NCI-H526 (cell line): ENCODE results near the gene RPH3AL.
"Not testable (repeated sequence)": the region's sequence is repeated elsewhere in the genome, so short reads cannot be mapped to it uniquely, and the experiment has no call there.

Source experiments
- DNase-seq, 2 experiments: peaks; one replicate each; lab custom pipeline; 2025; lab: John Stamatoyannopoulos, UW

RPH3AL gene

DNA sequence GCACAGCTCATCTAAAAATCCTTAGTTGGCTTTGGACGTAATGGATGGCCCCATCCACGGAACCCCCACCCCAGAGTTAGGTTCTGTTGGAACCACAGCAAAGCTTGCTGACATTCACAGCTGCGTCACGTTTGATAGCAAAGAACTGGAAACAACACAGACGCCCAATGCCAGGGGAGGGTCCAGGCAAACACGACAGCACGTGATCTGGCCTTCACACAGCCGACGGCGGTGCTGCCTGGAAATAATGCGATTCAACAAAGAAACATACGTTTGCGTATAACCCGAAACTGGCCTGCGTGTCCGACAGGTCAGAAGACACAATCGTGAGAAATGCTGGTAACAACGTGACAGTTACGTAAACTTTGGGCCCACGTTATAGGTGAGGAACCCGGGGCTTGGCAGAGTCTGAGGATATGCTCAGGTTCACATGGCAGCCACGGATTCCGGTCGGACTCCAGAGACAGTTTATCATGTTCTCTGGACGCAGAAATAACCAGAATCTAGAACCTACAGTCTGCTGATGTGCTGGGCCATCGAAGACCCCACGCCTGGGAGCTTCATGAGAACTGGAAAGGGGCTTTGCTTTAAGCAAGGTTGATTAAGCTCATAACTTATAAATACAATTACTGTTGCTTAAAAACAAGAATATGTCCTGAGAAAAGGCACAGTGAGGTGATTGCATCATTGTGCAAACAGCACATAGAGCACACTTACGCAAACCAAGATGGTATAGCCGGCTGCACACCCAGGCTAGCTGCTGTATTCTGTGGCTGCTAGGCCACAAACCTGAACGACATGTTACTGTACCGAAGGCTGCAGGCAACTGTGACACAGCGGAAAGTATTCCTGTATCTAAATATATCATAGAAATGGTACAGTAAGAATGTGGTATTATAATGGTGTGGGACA lies 70.4 kb downstream of the RPH3AL start:
- no peak for DNase-seq

DNA sequence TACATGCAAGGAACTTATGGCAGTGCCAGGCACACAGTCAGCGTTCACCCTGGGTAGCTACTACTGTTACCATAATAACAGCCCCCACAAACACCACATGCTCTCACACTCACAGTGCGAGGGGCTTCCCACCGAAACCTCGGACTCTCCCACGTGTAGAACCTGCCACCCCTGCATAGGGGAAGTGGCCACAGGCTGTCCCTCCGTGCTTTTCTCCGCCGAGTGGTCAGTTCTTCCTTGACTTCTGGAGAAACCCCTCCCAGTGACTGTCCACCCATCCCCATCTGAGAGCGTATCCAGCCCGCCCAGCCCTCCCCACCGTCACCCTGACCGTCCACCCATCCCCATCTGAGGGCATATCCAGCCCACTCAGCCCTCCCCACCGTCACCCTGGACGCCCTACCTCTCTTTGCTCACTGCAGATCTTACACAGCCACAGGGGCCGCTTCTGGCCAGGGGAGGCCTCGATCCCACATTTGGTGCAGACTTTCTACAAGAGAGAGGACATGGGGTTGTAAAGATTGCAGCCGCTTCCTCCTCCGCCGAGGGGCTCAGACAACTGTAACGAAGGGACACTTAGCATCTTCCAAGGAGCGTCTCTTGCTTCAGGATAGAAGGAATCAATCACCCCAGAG lies 71.1 kb downstream of the RPH3AL start:
- DNase-seq: no peak

GRCh38 chr17:280901-281300 lies 71.7 kb downstream of the RPH3AL start:
- no peak for DNase-seq

- DNase-seq: no peak
Measured at GRCh38 chr17:280216-280615, 72.4 kb downstream of the RPH3AL start.

GRCh38 chr17:279776-280175 lies 72.8 kb downstream of the RPH3AL start:
- DNase-seq: no peak

GRCh38 chr17:279331-279730 lies 73.3 kb downstream of the RPH3AL start:
- no peak for DNase-seq

GRCh38 chr17:278676-279059 lies 73.9 kb downstream of the RPH3AL start:
- no peak for DNase-seq

GRCh38 chr17:278055-278675 lies 74.4 kb downstream of the RPH3AL start:
- DNase-seq: no peak

- DNase-seq: no peak
Measured at GRCh38 chr17:274902-275301, 77.7 kb downstream of the RPH3AL start.

GRCh38 chr17:273981-274832 lies 78.4 kb downstream of the RPH3AL start:
- DNase-seq: no peak

DNA sequence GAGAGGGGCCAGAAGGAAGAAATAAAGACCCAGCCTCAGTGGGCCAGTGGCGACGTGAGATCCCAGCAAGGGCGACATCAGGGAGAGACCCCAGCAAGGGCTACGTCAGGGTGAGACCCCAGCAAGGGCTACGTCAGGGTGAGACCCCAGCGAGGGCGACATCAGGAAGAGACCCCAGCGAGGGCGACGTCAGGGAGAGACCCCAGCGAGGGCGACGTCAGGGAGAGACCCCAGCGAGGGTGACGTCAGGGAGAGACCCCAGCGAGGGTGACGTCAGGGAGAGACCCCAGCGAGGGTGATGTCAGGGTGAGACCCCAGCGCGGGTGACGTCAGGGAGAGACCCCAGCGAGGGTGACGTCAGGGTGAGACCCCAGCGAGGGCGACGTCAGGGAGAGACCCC lies 79.8 kb downstream of the RPH3AL start:
- not testable (repeated sequence) for DNase-seq

DNA sequence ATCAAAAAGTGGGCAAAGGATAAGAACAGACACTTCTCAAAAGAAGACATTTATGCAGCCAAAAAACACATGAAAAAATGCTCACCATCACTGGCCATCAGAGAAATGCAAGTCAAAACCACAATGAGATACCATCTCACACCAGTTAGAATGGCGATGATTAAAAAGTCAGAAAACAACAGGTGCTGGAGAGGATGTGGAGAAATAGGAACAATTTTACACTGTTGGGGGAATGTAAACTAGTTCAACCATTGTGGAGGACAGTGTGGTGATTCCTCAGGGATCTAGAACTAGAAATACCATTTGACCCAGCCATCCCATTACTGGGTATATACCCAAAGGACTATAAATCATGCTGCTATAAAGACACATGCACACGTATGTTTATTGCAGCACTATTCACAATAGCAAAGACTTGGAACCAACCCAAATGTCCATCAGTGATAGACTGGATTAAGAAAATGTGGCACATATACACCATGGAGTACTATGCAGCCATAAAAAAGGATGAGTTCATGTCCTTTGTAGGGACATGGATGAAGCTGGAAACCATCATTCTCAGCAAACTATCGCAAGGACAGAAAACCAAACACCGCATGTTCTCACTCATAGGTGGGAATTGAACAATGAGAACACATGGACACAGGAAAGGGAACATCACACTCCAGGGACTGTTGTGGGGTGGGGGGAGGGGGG lies 80.5 kb downstream of the RPH3AL start:
- DNase-seq: not testable (repeated sequence)

- DNase-seq: no peak
Measured at GRCh38 chr17:269616-270514, 82.7 kb downstream of the RPH3AL start.

GRCh38 chr17:266701-267667 lies 85.6 kb downstream of the RPH3AL start:
- no peak for DNase-seq

DNA sequence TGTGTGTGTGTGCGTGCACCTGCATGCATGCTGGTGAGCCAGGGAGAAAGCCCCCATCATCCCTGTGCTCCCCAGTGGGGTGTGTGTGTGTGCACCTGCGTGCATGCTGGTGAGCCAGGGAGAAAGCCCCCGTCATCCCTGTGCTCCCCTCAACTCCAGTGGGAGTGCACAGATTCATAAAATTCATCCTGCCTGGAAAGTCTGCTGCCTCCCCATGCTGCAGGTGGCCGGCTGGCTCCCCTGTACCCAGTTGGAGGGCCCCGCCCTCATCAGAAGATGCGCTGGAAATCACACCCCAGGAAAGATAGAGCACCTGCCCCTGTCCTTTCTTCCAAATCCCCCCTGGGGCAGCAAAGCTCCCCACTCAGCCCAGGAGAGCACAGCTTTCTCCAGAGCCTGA lies 86.4 kb downstream of the RPH3AL start:
- no peak for DNase-seq

- no peak for DNase-seq
Measured at GRCh38 chr17:265718-266117, 86.9 kb downstream of the RPH3AL start.

DNA sequence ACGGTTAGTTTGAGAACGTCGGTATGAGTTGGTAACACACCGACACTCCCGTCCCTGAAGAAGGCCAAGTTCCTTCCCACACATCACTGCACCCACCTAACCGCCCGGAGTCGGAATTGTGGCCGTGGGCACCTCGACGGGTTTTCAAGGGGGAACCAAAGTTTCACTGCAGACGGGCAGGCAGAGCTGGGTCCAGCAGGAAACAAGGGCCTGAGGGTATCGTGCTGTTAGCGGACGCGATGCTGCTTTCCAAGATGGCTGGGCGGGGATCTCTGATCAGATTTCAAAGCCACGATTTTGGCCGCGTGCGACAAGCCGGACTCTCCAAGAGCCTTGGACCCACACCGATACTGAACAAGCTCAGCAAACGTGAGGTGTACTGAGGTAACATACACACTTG lies 88.8 kb downstream of the RPH3AL start:
- DNase-seq: no peak

- DNase-seq: no peak
Measured at GRCh38 chr17:263271-263670, 89.3 kb downstream of the RPH3AL start.

DNA sequence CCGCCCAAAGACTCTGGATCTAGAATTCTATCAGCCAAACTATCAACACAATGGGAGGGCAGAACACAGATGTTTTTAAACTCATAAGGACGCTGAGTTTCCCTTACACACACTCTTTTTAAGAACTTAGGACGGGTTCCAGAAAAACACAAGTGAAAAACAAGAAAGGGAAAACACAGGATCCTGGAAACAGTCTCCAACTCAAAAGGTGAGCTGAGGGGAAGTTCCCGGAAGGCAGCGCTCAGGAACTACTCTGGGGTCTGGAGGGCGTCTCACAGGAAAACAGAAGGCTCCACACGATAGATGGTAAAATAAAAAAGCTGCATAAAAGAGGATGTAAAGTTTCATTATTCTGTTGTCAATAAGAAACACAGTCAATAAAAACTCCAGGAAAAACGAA lies 91.0 kb downstream of the RPH3AL start:
- DNase-seq: no peak
